Kidney glomerular epithelial cell (primary cell): ENCODE results near the gene SH3BP5.
A peak's percentile ranks its signal among the peaks of the same experiment; 100 is the strongest.
"Not testable (repeated sequence)": the region's sequence is repeated elsewhere in the genome, so short reads cannot be mapped to it uniquely, and the experiment has no call there.

ENCODE experiments used
- DNase-seq: peaks from one replicate; lab custom pipeline; 2025; lab: John Stamatoyannopoulos, UW

SH3BP5 gene

GRCh38 chr3:15332405-15333098, at the start of gene SH3BP5:
SH3BP5 (minus strand) TSS chr3:15332586; CDS start chr3:15332408, 178 bp downstream.
- DNase-seq = peak; percentile 52

- DNase-seq = no peak
Measured at GRCh38 chr3:15380980-15381890, 48.8 kb upstream of the SH3BP5 start.

- peak; percentile 91 for DNase-seq
Measured at GRCh38 chr3:15377961-15378791, 45.8 kb upstream of the SH3BP5 start.

- no peak for DNase-seq
Measured at GRCh38 chr3:15375461-15376000, 43.1 kb upstream of the SH3BP5 start.

GRCh38 chr3:15372918-15373317, 40.5 kb upstream of the SH3BP5 start:
- no peak for DNase-seq

- DNase-seq = no peak
Measured at GRCh38 chr3:15368561-15369135, 36.3 kb upstream of the SH3BP5 start.

GRCh38 chr3:15367059-15367458, 34.7 kb upstream of the SH3BP5 start:
- DNase-seq = no peak

- not testable (repeated sequence) for DNase-seq
Measured at GRCh38 chr3:15364078-15364477, 31.7 kb upstream of the SH3BP5 start.

GRCh38 chr3:15361494-15362214, 29.3 kb upstream of the SH3BP5 start:
- DNase-seq = peak; percentile 70

GRCh38 chr3:15360788-15361493, 28.6 kb upstream of the SH3BP5 start:
- peak; percentile 34 for DNase-seq

GRCh38 chr3:15359677-15360397, 27.5 kb upstream of the SH3BP5 start:
- DNase-seq = no peak

GRCh38 chr3:15356651-15357061, 24.3 kb upstream of the SH3BP5 start:
- not testable (repeated sequence) for DNase-seq

GRCh38 chr3:15356176-15356575, 23.8 kb upstream of the SH3BP5 start:
- no peak for DNase-seq

GRCh38 chr3:15355086-15355485, 22.7 kb upstream of the SH3BP5 start:
- no peak for DNase-seq

- DNase-seq = no peak
Measured at GRCh38 chr3:15354485-15354884, 22.1 kb upstream of the SH3BP5 start.

GRCh38 chr3:15350141-15350540, 17.8 kb upstream of the SH3BP5 start:
- DNase-seq = no peak

- DNase-seq = not testable (repeated sequence)
Measured at GRCh38 chr3:15349438-15349837, 17.1 kb upstream of the SH3BP5 start.

GRCh38 chr3:15348246-15348645, 15.9 kb upstream of the SH3BP5 start:
- no peak for DNase-seq

- no peak for DNase-seq
Measured at GRCh38 chr3:15347737-15348110, 15.3 kb upstream of the SH3BP5 start.
